ENCODE data around the gene CYP1B1.

- TF ChIP-seq CTCF (IDR thresholded peaks at IDR 0.05 in 8 of 11, conservative IDR thresholded peaks at IDR 0.05 in 3 of 11) (no peak), POLR2A (IDR thresholded peaks at IDR 0.05) (no peak), POLR2AphosphoS5 (IDR thresholded peaks at IDR 0.05) (no peak)
Measured at GRCh38 chr2:38077431-38077769, 1.4 kb upstream of the CYP1B1 start.

All from spleen (tissue), 7 donors.